ENCODE results near the gene ERICH6B.

- TF ChIP-seq BHLHE40 (IDR thresholded peaks at IDR 0.05; ENCODE audit: borderline replicate concordance) = no peak
- no peak for TF ChIP-seq PKNOX1 (IDR thresholded peaks at IDR 0.05)
- TF ChIP-seq HDGF (IDR thresholded peaks at IDR 0.05; ENCODE audit: borderline replicate concordance) = no peak
- TF ChIP-seq ZNF384 (IDR thresholded peaks at IDR 0.05) = no peak
- no peak for TF ChIP-seq FOXK2 (IDR thresholded peaks at IDR 0.05)
- TF ChIP-seq NFRKB (IDR thresholded peaks at IDR 0.05) = no peak
- TF ChIP-seq L3MBTL2 (conservative IDR thresholded peaks at IDR 0.05) = no peak
Observed at GRCh38 chr13:45529758-45530157, 85.8 kb downstream of the ERICH6B start.
